H54 (cell line): ENCODE results near the gene POU6F2.
A peak's percentile ranks its signal among the peaks of the same experiment; 100 is the strongest.
"Not testable (repeated sequence)": the region's sequence is repeated elsewhere in the genome, so short reads cannot be mapped to it uniquely, and the experiment has no call there.

Experiments
- DNase-seq: peaks from one replicate; pipeline ENCODE4 v3.0.0; 2011; ENCODE audit warnings: low spot score, mixed read lengths; ENCODE audit not compliant: insufficient read length
- FAIRE-seq: peaks from 3 replicates; lab custom pipeline; 2011; peaks lifted over from hg19 to GRCh38; lab: Jason Lieb, UNC
- POLR2A ChIP-seq: IDR thresholded peaks from 2 replicates; pipeline ENCODE4 v1.6.1; 2011; ENCODE audit warnings: low read depth, mild to moderate bottlenecking, low read length

Gene POU6F2

DNA sequence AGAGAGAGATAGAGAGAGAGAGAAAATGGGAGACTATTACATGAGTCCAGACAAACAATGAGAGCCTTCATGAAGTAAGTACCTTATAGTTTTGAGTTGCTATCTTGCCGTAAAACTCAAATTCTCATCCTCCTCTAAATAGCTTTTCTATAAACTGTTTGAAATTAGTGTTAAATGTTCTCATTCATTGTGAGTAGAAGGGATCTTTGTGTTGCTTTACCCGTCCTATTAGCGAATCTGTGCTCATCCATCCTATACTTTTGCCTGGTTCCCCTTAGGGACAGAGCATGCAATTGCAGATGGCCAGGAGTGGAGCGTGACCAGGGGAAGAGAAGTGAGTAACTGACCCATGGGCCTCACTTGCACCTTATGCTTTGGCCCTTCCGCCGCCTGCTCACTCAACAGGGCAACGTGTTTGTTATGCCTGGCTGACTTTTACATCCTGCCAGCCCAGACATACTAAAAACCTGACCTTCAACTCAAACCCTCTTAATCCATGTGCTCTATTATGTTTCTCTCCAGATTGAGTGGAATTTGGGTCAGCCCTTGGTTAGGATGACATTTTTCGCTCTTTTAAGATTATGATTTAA, 344.3 kb downstream of the POU6F2 start:
- no peak for DNase-seq
- FAIRE-seq: no peak
- no peak for TF ChIP-seq POLR2A

DNA sequence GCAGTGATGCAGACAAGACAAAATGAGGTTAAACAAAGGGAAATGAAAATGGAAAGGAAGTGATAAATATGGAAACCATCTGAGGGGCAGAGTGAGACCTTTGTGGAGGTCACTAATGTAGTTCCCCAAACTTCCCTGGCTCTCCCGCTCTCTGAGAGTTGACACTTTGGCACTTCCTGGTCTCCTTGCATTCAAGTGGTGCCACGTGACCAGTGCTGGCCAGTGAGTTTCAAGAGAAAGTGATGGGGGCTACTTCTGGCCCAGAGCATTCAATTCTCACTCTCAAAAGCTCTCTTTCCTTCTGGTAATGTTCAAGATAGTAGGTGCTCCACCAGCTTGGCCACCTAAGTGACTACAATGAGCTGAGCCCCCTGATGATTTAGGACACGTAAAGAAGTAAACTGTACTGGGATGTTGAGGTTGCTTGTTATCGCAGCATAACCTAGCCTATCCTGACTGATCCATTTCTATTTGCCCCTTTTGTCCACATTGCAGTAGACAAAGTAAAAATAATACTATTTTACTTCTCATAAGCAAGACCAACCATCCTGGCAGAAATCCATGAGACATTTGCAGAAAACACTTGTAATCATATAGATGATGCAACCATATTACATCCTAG, 346.5 kb downstream of the POU6F2 start:
- TF ChIP-seq POLR2A: no peak
- FAIRE-seq (no peak), DNase-seq (no peak)

DNA sequence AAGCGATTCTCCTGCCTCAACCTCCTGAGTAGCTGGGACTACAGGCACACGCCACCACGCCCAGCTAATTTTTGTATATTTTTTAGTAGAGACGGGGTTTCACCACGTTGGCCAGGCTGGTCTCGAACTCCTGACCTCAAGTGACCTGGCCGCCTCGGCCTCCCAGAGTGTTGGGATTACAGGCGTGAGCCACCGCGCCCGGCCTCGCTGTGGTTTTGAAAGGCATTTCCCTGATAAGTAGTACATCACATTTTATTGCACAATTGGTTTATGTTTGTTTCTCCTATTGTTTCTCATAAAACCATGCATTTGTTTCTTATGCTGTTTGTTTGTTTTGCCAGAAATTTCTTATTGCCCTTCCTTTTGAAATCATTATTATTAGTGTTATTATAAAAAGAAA, 353.9 kb downstream of the POU6F2 start:
- FAIRE-seq, DNase-seq: not testable (repeated sequence)

DNA sequence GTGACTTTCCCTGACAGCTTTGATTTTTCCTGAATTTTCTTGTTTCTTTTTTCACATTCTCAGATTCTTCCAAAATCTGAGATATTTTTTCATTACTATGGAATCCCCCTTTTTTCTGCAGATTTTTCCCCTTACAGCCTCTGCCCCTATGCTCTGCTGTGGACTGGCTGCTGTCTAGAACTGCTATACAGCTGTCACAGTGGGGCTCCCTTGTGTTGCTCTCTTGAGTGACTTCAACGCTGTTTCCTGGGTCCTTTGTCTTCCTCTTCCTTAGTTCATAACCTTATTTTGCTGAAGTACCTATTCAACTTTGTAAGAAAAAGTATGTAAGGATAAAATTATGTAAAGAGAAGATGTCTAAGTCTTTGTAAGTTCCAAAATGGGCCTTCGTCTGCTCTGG, 354.4 kb downstream of the POU6F2 start:
- DNase-seq: no peak
- TF ChIP-seq POLR2A: no peak
- no peak for FAIRE-seq

DNA sequence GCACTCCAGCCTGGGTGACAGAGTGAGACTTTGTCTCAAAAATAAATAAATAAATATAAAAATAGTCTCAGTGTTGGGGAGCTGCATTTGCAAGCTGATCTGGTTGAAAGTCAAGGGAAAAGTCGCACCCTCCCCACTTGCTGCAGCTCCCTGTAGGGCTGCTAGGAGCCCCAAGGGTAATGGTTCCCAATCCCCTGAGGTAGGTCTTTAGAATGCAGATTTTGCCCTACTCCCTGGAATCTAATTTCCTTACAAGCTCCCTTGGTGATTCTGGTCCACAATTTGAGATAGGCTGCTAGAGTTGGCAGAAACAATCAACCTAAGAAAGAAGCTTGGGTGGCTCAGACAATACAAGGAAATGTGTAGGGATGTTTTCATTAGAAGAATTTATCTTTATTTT, 356.0 kb downstream of the POU6F2 start:
- no peak for TF ChIP-seq POLR2A
- DNase-seq (no peak), FAIRE-seq (no peak)

DNA sequence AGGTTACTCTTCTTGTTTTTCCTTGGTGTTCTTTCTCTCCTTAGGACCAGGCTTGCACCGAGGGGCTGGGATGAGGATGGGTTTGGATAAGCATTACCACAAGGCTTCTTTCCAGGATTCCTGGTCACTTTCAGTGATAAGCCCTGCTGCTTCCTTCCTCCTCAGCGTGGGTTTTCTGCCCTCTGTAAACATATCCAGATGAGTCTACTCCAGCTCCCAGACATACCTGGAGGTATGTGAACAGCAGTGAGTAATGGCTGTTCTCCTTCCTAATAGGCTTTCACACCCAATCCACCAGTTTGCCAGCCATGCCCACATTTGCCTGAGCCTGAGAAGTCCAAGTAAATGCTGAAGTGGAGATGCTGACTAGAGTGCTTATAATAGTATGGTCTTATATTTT, 358.7 kb downstream of the POU6F2 start:
- no peak for TF ChIP-seq POLR2A
- FAIRE-seq: no peak

DNA sequence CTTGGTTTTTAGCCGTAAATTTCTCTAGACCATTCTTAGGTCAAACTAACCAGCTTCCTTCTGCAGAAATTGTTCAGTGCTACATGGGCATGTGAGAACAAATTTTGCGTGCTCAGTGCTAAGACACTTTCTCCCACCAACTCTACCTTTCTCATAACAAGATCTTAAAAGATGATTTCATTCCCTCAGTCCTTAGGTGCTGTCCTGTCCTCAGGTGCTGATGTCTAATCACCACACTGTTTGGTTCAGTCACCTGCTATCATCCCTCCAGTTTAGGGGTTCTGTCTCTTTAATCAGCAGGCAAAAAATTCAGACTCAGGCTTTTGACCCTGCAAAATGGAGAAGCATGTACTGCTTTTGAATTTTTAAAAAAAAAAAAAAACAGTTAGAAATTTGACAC, 361.0 kb downstream of the POU6F2 start:
- no peak for TF ChIP-seq POLR2A
- DNase-seq (no peak), FAIRE-seq (no peak)

More for the DNA sequence above, 358.7 kb downstream of the POU6F2 start:
- DNase-seq: no peak

DNA sequence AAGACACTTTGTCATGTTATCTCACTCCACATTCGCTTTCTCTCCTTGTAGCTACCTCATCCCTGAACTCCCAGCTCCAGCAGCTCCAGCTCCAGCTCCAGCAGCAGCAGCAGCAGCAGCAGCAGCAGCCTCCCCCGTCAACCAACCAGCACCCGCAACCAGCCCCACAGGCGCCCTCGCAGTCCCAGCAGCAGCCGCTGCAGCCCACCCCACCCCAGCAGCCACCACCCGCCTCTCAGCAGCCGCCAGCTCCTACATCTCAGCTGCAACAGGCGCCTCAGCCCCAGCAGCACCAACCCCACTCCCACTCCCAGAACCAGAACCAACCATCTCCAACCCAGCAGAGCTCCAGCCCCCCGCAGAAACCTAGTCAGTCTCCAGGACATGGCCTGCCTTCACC, 361.9 kb downstream of the POU6F2 start:
- no peak for DNase-seq
- no peak for TF ChIP-seq POLR2A
- no peak for FAIRE-seq

DNA sequence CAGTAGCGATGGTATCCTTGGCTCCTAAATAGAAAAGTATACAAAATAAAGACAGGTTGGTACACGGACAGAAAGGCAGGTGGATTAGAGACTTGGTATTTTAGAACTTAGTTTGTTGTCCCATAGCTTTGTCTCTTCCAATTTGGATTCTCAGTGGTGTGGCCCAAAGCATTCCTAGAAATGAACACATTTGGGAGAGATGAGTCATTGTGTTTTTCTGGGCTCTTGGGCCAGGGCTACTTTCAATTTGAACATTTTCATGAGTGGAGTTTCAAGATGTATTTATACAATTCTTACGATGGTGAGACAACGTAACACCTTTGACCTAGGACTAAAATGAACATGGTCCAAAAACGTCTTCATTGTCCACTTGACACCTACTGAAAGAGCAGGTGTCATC, 363.4 kb downstream of the POU6F2 start:
- DNase-seq: no peak
- no peak for FAIRE-seq

DNA sequence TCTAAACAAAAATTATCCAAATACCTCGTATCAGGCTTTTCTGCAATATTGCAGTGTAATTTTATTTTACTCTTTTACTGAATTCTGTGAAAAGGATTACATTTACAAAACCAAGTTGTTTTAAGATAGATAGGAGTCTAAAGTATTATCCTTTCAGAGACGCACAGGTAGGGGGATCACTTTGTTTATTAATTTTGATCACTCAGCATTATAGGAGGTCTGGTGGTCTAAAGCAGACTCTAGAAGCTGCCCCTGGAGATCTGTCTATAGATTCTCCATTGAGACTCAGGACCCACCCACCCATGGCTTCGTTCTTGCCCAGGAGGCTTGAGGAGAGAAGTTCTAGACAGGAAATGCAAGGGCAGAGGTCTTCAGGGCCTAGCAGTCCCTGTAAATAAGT, 365.1 kb downstream of the POU6F2 start:
- TF ChIP-seq POLR2A: no peak
- DNase-seq: no peak
- FAIRE-seq: no peak

More for the DNA sequence above, 363.4 kb downstream of the POU6F2 start:
- TF ChIP-seq POLR2A: no peak

DNA sequence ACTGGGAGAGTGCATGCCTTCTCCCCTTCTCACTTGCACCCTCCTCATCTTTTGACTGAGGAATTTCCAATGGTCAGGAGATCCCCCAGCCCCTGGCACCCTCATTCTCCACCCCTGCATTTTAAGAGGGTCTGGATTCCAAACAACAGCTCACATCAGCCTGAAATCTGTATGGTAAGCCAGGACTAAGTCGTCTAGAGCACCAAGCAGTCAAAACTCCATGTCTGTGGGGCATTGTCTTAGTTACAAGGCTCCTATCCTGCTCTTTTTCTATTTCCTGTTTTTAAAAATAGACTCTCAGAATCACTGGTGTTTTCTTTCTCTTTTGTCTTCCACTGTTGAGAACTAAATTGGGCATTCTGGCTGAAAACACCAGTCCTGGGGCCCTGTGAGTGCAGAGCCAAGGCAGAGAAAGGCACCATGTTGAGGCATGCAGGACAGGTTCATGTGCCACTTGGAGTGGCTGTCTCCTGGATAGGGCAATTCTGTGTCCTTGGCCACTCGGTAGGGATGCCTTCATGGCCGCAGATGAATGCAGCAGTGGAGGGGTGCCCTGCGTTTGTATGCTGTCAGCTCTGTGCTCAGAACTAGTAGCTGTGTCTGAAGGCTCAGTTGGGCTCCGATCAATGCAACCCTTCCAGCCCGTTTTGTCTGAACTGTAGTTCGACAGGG, 371.9 kb downstream of the POU6F2 start:
- no peak for TF ChIP-seq POLR2A
- no peak for DNase-seq
- FAIRE-seq: no peak

DNA sequence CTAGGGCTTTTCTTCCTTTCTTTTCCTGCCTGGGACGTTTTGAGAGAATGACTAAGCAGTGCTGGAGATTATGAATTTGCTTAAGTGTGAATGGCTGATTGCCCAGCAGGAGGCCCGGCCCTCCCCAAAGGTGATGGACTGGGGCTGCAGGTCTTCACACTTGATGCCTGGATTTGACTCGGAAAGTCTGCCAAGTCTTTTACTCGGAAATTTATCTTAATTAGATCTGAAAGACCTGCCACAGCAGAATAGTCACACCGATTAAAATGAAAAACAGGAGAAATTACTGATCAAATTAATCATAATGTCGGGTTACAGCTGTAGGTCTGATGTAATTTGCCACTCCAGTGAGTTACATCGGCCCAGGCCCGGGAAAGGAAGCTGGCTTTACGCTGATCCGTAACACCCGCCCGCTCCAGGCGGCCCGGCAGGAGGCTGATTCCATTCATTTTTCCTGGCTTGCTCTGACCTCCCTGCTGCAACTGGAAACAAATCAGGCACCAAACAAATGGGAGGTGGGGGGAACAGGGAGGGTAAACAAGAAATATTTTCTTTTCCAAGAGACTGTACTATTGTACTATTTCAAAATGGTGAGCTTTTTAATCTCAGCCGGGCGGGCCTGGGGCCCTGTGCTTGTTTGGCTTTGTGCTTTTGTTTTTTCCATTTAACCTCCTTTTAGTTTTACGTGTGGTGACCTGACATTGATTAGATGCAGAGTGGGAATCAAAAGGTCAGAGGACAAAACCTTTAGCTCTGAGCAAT, 376.1 kb downstream of the POU6F2 start:
- TF ChIP-seq POLR2A: no peak
- DNase-seq (peak; percentile 67), FAIRE-seq (no peak)

DNA sequence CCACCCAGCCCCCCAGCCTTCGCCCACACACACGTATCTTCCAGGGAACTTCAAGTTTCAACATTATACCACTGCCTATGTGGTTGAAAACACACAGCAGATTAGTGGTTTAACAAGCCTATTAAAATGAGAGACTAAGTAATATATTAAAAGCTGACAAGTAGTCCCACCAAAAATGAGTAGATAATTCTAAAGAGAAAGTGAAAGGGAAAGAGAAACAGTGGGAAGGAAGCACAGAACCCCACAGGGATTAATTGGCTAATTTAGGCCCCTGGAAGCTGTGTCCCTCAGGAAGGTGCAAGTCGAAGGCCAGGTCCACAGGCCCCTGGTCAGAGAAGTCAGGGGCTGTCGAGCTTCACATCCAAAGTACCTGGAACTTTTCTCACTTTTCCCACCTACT, 378.0 kb downstream of the POU6F2 start:
- no peak for FAIRE-seq
- no peak for DNase-seq
- no peak for TF ChIP-seq POLR2A
